Mesothelial cell of epicardium (in vitro differentiated cells): ENCODE measurements around the gene WNT3A. TPM values are rescaled to one million over a fixed set of nuclear protein-coding genes. Genes with fewer than 3 reads are reported as not detected.

Source experiments
- DNase-seq, 2 experiments: peaks; one replicate each; pipeline ENCODE4 v3.0.0; 2021; ENCODE audit warnings: low spot score in 2 of 2; ENCODE audit not compliant: unreplicated experiment in 2 of 2
- H3K27ac Mint-ChIP-seq: 2 replicates; pipeline ENCODE4 v1.8.0; 2021; ENCODE audit warnings: mixed read lengths
- H3K27me3 Mint-ChIP-seq: 2 replicates; pipeline ENCODE4 v1.8.0; 2021; ENCODE audit warnings: low read depth, mixed read lengths
- H3K36me3 Mint-ChIP-seq: 2 replicates; pipeline ENCODE4 v1.8.0; 2021; ENCODE audit warnings: mixed read lengths
- H3K4me1 Mint-ChIP-seq: 2 replicates; pipeline ENCODE4 v1.8.0; 2021; ENCODE audit warnings: mixed read lengths
- H3K4me3 Mint-ChIP-seq: 2 replicates; pipeline ENCODE4 v1.8.0; 2021; ENCODE audit warnings: mild to moderate bottlenecking, moderate library complexity, mixed read lengths
- H3K9me3 Mint-ChIP-seq: 2 replicates; pipeline ENCODE4 v1.8.0; 2021; ENCODE audit warnings: mixed read lengths
- total RNA-seq: library from RNA; stranded (reverse); gene quantifications from 3 replicates; pipeline ENCODE4 v1.2.1, GENCODE V29; 2021
- TF ChIP-seq, protein P1 (sequence below): fragments of 200-600 bp; sonication (generic); IDR thresholded peaks from one replicate; pipeline ENCODE4 v1.5.0; 2021; ENCODE audit warnings: antibody characterized with exemption; ENCODE audit not compliant: unreplicated experiment

WNT3A gene
- total RNA-seq, 1 donor from 2014 or later = 0.16 TPM

DNA sequence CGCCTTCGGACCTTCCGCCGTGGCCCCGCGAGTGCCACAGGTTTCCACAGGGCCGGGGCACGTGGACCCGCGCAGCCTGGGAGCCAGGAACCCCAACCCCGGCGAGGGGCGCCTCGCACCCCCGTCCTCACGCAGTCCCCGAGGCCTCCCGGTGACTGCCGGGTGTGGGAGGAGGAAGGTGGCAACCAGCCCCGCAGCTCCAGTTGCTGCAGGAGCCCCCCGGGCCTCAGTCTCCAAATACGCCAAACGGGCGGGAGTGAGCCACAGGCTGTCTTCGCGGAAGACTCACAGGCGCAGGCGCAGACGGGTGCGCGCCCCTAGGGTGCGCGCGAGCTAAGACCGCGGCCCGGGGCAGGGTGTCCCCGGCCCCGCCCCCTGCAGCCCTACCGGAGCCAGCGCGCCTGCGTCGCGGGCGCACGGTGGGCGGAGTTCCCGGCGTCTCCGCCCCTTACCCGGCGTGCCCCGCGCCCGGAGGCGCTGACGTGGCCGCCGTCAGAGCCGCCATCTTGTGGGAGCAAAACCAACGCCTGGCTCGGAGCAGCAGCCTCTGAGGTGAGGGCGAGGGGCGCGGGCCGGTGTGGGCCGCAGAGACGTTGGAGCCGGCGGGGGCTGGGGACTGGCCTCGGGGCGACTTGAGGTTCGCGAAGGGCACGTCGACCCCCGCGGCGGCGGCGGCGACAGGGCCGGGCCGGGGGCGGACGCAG is 75.6 kb downstream of the WNT3A start, which contains the start of gene ARF1:
Gene ARF1 (plus strand): TSS at position 495 of the 704 bp plus-strand sequence. CDS start 14,407 bp downstream, outside the sequence.
- H3K9me3 Mint-ChIP-seq = no peaks in the 10 kb centered on the region
- TF ChIP-seq, protein P1, sequence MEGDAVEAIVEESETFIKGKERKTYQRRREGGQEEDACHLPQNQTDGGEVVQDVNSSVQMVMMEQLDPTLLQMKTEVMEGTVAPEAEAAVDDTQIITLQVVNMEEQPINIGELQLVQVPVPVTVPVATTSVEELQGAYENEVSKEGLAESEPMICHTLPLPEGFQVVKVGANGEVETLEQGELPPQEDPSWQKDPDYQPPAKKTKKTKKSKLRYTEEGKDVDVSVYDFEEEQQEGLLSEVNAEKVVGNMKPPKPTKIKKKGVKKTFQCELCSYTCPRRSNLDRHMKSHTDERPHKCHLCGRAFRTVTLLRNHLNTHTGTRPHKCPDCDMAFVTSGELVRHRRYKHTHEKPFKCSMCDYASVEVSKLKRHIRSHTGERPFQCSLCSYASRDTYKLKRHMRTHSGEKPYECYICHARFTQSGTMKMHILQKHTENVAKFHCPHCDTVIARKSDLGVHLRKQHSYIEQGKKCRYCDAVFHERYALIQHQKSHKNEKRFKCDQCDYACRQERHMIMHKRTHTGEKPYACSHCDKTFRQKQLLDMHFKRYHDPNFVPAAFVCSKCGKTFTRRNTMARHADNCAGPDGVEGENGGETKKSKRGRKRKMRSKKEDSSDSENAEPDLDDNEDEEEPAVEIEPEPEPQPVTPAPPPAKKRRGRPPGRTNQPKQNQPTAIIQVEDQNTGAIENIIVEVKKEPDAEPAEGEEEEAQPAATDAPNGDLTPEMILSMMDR = no peak
- H3K4me1 Mint-ChIP-seq = peaks cover 38% of the 10 kb centered on the region
- H3K4me3 Mint-ChIP-seq = peak within 1 kb of the TSS; percentile 97
- peak within 1 kb of the TSS; percentile 99 for H3K27ac Mint-ChIP-seq
- H3K27me3 Mint-ChIP-seq = no peaks in the 10 kb centered on the region
- DNase-seq = peak; percentile 95 to 98
- H3K36me3 Mint-ChIP-seq = no peaks in the 10 kb centered on the region

DNA sequence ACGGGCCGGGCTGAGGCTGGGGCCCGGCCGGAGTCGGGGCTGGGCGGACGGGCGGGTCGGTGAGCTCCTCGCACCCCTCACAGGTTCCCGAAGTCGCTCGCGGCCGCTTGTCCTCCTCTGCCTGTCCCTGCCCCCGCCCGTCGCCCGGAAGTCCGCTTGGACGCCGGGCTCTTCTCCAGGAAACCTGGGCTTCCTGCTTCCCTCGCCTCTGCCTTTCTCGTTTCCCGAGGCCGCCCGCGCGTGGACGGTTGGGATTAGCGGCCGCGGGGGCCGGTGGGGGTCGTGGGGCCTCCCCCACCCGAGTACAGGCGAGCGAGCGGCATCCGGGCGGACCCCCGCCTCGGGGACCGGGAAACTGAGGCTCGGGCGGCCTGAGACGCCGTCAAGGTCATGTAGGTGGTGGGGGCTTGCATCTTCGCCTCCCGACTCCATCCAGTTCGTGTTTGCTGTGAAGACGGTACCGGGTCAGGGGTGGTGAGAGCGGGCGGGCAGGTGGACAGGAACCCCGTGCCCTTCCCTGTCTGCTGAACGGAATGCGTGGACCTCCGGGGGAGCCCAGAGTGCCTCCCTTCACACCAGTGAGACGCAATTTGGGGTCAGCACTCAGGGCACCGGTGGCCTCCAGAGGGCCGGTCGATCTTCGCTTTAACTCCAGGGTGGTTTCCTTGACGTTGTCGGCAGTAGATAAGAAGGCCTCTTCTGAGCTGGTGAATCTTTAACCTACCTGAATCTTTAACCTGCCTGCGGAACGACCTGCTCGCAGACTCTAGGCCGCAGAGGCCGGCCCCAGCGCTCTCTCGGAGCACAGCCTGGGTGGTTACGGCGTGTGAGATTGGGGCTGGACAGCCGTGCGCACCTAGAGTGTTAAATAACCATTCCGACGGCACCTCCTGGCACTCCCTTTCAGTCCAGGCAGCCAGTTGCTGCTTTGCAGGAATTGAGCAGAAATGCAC is 76.4 kb downstream of the WNT3A start:
- Mint-ChIP-seq H3K4me3 (peak overlapping the region; percentile 97), H3K4me1 (peaks cover 46% of the 10 kb centered on the region), H3K36me3 (no peaks in the 10 kb centered on the region), H3K27me3 (no peaks in the 10 kb centered on the region), H3K27ac (peak overlapping the region; percentile 99), H3K9me3 (no peaks in the 10 kb centered on the region)
- TF ChIP-seq, protein P1 = no peak
- DNase-seq = peak in 1 of 2 experiments; percentile 50

DNA sequence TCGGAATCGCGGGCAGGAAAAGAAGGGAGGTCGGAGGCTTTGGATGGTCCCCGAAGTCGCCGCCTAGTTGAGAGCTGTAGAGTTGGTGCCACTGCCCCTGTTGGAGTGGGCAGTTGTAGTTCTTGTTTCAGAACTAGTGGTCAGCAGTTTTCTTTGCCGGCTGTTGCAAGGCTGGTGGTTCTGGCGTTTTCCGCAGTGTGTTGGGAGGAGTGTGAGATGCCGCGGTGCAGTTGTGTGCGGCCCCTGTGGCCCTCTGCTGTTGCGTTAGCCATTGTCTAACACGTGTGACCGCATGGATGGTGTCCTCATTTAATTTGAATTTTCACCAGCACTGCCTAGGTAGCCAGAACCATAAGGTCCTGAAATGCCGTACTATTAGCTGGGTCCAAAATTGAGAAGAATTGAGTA is 77.1 kb downstream of the WNT3A start:
- H3K27me3 Mint-ChIP-seq = no peaks in the 10 kb centered on the region
- DNase-seq = no peak
- TF ChIP-seq, protein P1 = no peak
- no peaks in the 10 kb centered on the region for H3K9me3 Mint-ChIP-seq
- no peaks in the 10 kb centered on the region for H3K36me3 Mint-ChIP-seq
- H3K27ac Mint-ChIP-seq = peak overlapping the region; percentile 99
- H3K4me3 Mint-ChIP-seq = peak overlapping the region; percentile 97
- peaks cover 50% of the 10 kb centered on the region for H3K4me1 Mint-ChIP-seq

DNA sequence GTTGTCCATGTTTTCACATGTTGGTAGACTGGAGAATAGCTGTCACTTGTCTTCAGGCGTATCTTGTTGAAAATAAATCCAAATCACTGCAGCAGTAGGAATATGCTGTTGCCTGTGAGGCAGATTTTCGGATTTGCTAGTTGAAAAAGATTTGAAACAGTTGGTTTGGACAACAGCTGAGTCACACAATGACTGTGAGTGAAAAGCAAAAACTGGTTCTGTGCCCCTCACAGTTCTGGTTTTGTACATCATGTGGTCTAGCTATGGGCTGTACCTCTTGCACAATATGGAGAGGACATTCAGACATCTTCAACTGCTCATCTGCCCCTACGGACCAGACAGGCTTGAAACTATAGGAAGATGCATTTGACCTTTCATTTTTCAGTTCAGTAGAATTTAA is 77.5 kb downstream of the WNT3A start:
- H3K4me3 Mint-ChIP-seq = peak overlapping the region; percentile 97
- H3K27ac Mint-ChIP-seq = peak overlapping the region; percentile 99
- no peak for DNase-seq
- no peaks in the 10 kb centered on the region for H3K36me3 Mint-ChIP-seq
- H3K4me1 Mint-ChIP-seq = peaks cover 55% of the 10 kb centered on the region
- TF ChIP-seq, protein P1 = no peak
- no peaks in the 10 kb centered on the region for H3K27me3 Mint-ChIP-seq
- H3K9me3 Mint-ChIP-seq = no peaks in the 10 kb centered on the region

DNA sequence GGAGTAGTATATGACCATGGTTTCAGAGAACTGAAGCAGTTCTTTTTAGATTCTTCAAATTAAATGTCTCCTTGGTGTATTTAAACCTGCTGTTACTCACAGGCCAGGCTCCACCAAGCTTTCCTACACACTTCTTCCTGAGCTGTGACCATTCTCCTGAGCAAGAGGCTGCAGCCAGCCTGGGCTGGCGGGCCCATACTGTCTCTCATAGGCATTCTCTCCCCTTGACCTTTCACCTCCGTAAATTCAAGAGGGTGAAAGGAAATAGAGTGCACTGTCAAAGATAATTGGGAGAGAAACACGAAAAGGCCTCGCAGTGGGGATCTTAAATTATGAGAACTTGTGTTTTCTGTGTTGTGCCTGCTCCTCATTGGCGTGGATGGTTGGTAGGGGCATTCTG is 78.0 kb downstream of the WNT3A start:
- Mint-ChIP-seq H3K9me3 (no peaks in the 10 kb centered on the region), H3K4me1 (peaks cover 57% of the 10 kb centered on the region), H3K27me3 (no peaks in the 10 kb centered on the region), H3K27ac (peak overlapping the region; percentile 99), H3K36me3 (no peaks in the 10 kb centered on the region), H3K4me3 (peak overlapping the region; percentile 97)
- TF ChIP-seq, protein P1 = no peak
- DNase-seq = no peak
